Measurements from ENCODE around the gene SPON2.

DNA sequence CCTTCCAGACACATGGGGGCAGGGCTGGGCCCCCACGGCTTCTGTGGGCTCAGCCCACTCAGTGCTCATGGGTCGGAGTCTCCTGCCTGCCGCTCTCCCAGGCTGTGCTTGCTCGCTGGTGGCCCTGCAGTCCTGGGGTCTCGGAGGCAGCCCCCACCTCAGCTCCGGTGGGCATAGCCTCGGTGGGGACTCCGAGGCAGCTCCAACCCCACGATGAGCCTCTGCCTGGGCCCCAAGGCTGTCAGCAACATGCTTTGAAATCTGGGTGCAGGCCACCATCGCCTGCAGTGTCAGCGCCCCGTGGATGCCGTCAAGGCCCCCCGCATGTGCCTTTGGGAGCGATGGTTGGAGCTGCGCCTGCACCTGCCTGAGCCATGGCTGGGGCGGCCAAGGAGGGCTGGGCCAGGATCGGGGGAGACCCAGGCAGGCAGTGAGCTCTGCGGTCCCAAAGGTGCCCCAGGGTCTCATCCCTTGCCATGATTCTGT lies 30.2 kb upstream of the SPON2 start:
- TF ChIP-seq, protein P1, sequence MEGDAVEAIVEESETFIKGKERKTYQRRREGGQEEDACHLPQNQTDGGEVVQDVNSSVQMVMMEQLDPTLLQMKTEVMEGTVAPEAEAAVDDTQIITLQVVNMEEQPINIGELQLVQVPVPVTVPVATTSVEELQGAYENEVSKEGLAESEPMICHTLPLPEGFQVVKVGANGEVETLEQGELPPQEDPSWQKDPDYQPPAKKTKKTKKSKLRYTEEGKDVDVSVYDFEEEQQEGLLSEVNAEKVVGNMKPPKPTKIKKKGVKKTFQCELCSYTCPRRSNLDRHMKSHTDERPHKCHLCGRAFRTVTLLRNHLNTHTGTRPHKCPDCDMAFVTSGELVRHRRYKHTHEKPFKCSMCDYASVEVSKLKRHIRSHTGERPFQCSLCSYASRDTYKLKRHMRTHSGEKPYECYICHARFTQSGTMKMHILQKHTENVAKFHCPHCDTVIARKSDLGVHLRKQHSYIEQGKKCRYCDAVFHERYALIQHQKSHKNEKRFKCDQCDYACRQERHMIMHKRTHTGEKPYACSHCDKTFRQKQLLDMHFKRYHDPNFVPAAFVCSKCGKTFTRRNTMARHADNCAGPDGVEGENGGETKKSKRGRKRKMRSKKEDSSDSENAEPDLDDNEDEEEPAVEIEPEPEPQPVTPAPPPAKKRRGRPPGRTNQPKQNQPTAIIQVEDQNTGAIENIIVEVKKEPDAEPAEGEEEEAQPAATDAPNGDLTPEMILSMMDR (IDR thresholded peaks at IDR 0.05), result no peak
- TF ChIP-seq POLR2AphosphoS5 (IDR thresholded peaks at IDR 0.05; ENCODE audit: low read depth, low read length), result no peak
- TF ChIP-seq, protein P2, sequence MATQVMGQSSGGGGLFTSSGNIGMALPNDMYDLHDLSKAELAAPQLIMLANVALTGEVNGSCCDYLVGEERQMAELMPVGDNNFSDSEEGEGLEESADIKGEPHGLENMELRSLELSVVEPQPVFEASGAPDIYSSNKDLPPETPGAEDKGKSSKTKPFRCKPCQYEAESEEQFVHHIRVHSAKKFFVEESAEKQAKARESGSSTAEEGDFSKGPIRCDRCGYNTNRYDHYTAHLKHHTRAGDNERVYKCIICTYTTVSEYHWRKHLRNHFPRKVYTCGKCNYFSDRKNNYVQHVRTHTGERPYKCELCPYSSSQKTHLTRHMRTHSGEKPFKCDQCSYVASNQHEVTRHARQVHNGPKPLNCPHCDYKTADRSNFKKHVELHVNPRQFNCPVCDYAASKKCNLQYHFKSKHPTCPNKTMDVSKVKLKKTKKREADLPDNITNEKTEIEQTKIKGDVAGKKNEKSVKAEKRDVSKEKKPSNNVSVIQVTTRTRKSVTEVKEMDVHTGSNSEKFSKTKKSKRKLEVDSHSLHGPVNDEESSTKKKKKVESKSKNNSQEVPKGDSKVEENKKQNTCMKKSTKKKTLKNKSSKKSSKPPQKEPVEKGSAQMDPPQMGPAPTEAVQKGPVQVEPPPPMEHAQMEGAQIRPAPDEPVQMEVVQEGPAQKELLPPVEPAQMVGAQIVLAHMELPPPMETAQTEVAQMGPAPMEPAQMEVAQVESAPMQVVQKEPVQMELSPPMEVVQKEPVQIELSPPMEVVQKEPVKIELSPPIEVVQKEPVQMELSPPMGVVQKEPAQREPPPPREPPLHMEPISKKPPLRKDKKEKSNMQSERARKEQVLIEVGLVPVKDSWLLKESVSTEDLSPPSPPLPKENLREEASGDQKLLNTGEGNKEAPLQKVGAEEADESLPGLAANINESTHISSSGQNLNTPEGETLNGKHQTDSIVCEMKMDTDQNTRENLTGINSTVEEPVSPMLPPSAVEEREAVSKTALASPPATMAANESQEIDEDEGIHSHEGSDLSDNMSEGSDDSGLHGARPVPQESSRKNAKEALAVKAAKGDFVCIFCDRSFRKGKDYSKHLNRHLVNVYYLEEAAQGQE (IDR thresholded peaks at IDR 0.05; ENCODE audit: insufficient read depth in 1 of 2, low read depth in 2 of 2, low read length in 1 of 2), result no peak

Measured in Panc1 (cell line).